Fibroblast of skin of right quadriceps (primary cell): ENCODE results near the gene NUDT3.

Experiments used
- DNase-seq: peaks from one replicate; pipeline ENCODE4 v3.0.0-alpha.2; 2013

NUDT3 gene

DNA sequence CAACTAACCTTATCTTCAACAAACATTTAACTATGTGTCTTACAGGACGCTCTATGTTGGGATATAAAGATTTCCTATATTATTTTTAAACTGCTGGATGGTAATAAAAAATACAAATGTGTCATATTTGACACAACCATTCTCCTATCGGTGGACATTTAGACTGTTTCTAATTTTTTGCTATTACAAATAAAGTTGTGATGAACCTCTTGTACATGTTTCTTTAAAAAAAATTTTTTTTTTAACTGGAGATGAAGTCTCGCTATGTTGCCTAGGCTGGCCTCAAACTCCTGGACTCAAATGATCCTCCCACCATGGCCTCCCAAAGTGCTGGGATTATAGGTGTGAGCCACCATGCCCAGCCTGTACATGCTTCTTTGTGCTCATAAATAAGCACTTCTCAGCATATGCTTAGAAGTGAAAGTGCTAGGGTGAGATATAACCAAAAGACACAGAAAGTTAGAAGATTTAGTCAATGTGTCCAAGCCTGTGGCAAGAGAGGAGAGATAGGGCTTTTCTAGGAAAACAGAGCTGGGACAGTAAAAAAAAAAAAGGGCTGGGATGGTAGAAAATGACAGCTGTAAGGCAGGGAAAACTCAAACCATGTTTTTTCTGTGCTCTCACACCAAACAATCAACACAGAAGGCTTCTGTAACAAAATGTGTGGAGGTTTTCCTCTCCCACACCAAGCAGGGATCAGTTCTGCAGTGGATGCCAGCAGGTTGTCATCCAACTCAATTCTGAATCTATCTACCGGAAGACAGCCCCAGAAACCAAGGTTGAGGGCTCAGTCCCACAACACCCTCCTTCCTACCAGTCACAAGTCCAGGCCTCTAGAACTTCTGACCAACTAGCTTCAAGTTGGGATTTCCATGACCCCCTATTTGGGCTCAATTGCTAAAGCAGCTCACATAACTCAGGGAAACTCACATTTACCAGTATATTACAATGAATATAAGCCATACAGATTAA is 73.7 kb downstream of the NUDT3 start:
- DNase-seq: no peak

DNA sequence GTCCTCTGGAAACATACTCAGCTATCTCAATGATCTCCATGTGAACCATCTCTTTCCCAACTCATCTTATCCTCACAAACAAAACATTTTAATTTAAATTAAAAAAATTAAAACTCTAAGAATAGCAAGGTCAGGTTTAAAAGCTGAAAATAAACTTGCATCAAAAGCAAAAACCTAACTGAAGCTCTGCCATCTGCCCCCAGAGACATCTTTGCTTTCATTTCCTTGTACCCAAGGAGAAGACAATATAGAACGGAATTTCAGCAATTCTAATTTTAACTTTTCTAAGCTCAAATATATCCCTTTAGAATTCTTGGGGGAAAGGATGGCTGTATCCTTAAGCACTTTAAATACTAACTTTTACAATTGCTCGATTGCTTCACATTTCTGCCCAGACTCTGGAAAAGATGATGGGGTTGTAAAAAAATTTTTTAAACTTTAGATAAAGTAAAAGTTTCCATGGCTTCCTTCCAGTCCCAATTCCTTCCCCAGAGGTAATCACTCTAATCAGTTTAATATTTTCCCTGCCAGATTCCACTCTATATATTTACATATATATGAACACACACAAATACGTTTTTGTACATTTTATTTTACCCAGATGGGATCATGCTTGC is 74.5 kb downstream of the NUDT3 start:
- peak; percentile 28 for DNase-seq

DNA sequence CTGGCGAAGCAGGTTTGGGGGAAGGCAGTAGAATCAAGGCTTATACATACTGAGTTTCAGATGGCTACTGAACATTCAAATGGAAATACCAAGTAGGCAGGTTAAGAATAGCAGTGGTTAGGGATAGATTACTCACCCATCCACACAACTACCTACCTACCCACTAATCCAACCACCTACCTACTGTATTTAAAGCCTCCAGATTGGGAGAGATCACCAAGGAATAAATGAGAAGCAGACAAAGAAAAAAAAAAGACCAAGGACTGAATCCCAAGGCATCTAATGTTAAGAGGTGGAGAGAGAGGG is 75.3 kb downstream of the NUDT3 start:
- no peak for DNase-seq

DNA sequence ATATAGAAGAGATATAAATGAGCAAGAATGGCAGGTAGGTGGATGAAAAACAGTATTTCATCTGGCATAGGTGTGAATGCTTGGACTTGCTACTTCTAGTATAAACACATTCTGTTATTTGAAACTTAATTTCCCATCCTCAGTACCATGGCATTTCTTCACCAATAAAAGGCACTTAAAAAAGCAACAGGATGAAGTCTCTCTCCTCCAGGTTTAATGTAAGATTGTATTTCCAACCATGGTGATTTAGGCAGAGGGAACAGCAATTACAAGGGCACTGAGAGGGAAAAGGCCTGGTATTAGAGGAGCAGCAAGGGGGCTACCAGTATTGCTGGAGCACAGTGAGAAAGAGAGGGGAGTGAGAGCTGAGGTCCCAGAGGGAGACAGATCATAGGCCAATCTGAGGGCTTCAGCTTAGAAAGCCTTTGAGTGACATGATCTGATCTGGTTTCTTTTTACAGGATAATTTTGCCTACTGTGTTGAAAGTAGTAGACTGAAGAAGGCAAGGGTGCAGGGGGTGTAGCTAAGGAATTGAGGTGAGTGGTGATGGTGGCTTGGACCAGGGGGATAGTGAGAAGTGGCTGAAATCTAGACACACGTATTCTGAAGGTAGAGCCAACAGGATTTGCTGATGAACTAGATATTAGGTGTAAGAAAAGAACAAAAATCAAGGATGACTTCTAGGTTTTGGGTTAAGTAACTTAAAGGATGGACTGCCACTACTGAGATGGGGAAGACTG is 75.9 kb downstream of the NUDT3 start:
- no peak for DNase-seq

DNA sequence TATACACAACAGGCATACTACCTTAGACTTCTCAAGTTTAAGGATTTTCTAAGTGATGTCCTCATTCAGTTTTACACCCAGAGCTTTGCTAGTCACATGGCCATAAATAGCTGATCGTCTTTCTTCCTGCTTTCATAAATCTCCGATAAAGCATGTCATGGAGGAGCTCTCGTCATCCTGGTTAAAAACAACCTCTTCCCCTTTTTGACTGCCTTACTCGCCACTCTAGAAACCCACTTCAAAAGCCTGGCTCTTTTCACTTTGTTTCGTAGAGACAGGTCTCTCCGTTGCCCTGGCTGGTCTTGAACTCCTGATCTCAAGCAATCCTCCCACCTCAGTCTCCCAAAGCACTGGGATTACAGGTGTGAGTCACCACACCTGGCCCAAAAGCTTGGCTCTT is 76.7 kb downstream of the NUDT3 start:
- DNase-seq: no peak

DNA sequence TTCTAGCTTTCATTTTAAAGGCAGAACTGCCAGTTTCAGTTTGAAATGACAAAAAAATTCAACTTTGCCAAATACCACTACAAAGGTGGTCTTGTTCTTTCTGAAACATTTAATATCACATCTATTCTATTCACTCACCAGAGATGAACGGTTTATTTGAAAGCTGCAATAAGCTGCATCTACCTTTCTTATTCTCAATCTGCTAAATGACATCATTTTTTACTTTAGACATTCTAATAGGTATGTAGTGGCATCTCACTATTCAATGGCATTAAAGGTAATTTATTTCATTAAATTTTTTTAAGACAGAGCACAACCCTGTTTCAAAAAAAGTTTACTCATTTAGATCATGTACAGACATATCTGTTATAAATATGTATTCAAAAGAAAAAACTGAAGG is 77.2 kb downstream of the NUDT3 start:
- no peak for DNase-seq

DNA sequence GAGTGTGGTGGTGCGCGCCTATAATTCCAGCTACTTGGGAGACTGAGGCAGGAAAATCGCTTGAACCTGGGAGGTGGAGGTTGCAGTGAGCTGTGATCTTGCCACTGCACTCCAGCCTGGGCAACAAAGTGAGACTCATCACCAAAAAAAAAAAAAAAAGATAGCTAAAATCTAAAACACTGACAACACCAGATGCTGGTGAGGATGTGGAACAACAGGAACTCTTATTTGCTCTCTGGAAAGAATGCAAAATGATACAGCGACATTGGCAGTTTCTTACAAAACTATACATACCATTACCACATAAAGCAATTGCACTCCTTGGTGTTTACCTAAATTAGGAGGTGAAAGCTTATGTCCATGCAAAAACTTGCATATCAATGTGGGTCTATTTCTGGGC is 80.2 kb downstream of the NUDT3 start:
- DNase-seq: no peak

DNA sequence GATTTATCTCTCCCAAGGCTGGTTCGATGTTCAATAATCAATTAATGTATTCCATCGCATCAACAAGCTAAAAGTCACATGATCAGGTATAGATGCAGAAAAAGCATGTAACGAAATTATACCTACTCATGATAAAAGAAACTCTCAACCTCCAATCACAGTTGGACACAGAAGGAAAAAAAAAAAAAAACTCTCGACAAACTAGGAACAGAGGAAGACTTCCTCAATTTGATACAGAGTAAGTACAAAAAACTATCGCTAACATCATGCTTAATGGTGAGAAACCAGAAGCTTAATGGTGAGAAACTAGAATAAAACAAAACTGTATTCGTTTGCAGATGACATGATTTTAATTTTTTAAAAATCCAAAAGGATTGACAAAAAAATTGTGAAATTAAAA is 81.7 kb downstream of the NUDT3 start:
- no peak for DNase-seq

DNA sequence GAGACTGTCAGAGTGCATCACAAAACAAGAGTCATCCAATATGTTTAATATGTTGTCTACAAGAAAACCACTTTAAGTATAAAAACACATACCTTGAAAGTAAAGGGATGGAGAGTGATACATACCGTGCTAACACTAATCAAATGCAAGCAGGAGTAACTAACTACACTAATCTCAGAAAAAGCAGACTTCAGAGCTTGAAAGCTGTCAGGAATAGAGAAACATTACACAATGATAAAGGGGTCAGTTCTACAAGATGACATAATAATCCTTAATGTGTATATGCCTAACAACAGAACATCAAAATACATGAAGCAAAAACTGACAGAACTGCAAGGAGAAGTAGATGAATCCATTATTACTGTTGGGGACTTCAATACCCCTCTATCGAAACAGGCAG is 84.0 kb downstream of the NUDT3 start:
- no peak for DNase-seq

DNA sequence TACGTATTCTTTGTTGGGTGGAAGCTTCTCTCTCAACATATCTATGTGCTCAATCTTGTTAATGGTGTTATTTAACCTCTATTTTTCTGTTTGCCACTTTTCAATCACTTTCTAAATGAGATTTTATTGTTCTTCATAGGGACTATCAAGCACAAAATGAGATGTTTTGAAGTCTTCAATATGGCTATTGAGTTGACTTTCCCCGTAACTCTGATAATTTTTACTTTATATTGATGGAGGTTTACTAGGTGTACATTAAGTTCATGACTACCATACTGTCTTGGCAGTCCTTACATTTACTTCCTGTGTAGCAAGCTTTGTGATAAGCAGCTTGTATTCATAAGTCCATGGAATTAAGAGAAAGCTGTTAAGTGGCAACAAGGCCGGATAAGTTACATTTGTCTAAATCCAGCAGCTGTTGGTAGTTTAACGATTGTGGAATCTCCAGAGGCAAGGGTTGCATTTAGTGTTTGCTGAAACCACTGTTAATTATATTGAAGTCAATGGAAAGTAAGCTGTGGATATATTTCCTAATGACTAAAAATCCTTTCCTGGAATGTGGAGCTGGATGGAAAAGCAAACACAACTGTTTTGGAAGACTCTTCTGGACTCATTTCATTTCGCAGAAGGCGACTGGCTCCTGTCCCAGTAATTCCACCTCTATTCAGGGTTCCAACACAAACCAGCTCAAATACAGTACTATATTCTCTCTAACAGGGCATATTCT is 86.3 kb downstream of the NUDT3 start:
- DNase-seq: peak; percentile 15

DNA sequence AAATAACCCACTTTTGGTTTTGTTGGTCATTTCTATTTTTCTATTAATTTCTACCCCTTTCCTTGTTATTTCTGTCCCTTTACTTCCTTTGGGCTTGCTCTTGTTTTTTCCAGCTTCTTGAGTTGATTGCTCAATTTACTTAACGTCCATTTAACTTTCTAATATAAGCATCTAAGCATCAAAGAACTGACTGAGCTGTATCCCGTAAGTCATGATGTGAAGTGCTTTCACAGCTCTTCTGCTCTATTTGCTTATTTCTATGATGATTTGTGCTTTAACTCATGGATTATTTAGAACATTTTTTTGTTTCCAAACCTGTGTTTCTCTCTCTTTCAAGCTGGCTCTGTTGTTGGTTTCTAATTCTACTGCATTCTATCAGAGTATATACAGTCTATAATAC is 87.0 kb downstream of the NUDT3 start:
- DNase-seq: no peak

DNA sequence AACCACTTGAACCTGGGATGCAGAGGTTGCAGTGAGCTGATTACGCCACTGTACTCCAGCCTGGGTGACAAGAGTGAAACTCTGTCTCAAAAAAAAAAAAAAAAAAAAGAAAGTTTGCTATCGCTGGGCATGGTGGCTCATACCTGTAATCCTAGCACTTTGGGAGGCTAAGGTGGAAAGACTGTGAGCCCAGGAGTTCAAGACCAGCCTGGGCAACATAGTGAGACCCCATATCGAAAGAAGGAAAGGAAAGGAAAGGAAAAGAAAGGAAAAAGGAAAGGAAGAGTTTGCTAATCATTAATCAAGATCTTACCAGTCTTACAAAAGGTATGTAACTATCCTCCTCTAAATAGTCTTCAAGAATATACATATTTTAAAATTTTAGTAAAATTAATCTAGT is 88.3 kb downstream of the NUDT3 start:
- DNase-seq: no peak

DNA sequence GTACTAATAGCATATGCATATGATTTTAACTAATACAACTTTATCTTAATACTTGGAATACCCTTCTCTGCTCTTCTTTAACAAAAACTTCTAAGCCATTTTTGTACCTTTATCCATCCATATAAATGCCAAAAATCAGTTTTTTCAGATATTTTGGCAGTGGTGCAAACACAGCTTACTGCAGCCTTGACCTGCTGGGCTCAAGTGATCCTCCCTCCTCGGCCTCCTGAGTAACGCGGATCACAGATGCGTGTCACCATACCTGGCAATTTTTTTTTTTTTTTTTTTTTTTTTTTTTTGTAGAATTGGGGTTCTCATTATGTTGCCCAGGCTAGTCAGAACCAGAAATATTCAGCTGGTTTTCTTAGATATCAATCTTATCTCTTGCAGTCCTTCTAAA is 89.5 kb downstream of the NUDT3 start:
- DNase-seq: no peak

DNA sequence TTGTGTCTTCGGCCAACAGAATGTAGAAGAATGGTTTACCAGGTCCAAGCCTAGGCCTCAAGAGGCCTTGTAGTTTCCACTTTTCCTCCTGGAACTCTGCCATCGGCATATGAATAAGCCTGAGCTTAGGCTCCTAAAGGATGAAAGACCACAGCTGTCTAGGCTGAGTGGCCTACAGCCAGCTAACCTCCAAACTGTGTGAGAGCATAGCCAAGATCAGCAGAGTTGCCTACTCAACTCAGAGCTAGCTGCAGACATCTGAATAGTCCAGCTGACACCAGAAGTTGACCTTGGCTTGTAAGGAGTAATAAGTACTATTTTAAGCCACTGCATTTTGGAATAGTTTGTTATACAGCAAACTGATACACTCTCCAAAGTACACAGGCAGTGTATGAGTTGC is 91.1 kb downstream of the NUDT3 start:
- peak; percentile 73 for DNase-seq

DNA sequence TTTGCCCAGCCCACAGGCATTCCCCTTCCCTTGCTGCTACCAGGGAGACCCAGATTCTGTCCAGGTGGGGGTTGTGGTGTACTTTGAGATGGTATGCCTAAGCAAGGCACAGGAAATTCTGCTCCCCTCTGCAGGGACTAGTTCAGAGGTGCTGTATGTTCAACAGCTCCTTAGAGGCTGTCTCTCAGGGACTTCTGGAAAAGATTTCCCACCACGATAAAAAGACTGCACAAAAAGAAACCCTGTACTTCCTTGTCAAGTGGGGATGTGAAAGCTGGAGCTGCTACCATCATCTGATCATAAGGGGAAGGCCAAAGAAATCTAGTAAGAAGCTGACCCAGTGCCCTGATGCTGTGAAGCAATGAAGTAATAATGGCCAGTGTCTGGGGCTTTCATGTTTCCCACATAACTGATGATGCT is 92.1 kb downstream of the NUDT3 start:
- no peak for DNase-seq

DNA sequence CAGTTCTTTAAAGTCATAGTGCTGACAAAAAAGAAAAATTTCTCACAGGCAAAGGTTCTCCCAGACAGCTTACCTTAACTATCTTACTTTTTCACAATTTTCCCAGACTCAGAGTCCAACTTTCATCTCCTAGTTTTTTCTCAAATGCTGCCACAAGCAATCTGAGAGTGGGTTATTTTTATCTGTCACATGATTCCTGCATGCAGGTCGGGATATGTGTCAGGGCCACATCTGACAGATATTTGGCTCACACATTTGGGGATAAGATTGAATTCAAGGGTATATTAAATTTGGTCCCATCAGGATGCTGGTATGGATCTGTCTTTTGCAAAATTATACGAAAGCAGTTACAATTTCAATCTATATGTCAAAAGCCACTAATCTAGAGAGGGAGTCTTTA is 93.5 kb downstream of the NUDT3 start:
- DNase-seq: no peak

DNA sequence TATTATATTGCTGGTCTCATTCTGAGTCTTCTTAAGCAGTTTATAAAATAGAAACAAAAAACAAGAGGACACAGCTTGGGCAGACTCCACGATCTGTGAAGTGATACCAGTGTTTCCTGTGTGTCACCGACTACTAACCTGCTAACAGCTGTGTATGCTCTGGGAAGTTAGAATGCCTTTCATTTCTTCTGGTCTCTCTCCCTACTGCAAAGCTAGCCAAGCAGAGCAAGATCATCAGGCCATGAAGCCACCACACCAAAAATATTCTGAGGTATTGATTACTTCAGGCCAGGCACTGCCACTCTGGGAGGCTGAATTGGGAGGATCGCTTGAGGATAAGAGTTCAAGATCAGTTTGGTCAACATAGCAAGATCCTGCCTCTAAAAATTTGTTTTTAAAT is 96.7 kb downstream of the NUDT3 start:
- DNase-seq: no peak

DNA sequence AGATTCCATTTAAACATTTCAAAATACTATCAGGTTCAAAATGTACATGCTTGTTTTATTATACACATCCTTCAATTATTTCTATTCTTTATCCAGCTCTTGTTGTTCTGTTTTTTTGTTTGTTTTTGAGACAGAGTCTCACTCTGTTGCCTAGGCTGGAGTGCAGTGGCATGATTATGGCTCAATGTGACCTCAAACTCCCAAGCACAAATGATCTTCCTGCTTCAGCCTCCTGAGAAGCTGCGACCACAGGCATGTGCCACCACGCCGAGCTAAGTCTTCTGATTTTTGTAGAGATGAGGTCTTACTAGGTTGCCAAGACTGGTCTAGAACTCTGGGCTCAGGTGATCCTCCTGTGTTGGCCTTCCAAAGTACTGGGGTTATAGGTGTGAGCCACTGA is 99.5 kb downstream of the NUDT3 start:
- DNase-seq: no peak

DNA sequence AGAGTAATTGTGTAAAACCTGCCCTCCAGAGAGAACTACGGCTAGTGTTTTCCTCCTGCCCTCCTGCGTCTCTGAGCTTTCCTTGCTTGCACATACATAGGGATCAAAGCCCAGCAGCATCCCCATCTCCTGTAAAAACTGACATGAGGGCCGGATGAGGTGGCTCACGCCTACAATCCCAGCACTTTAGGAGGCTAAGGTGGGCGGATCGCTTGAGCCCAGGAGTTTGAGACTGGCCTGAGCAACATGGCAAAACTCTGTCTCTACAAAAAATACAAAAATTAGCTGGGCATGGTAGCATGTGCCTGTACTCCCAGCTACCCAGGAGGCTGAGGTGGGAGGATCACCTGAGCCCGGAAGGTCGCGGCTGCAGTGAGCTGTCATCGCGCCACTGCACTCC is 103.3 kb downstream of the NUDT3 start:
- no peak for DNase-seq

DNA sequence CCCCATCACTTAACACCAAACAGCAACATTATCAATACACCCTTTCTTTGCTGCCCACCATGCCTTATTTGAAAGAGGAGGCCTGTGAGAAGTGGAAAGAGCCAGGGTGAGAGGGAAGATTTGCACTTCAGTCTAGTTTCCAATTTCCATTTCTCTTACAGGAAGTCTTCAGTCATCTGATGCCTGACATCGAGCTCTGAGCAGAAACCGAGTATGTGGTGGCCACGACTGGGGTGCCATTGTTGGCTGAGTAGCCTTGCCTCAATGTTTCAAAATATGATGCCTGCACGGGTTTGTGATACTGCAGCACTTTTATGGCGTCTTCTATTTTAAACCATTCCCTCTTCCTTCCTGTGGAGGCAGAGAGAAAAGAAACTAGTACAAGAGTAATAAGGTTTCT is 103.9 kb downstream of the NUDT3 start:
- DNase-seq: no peak

DNA sequence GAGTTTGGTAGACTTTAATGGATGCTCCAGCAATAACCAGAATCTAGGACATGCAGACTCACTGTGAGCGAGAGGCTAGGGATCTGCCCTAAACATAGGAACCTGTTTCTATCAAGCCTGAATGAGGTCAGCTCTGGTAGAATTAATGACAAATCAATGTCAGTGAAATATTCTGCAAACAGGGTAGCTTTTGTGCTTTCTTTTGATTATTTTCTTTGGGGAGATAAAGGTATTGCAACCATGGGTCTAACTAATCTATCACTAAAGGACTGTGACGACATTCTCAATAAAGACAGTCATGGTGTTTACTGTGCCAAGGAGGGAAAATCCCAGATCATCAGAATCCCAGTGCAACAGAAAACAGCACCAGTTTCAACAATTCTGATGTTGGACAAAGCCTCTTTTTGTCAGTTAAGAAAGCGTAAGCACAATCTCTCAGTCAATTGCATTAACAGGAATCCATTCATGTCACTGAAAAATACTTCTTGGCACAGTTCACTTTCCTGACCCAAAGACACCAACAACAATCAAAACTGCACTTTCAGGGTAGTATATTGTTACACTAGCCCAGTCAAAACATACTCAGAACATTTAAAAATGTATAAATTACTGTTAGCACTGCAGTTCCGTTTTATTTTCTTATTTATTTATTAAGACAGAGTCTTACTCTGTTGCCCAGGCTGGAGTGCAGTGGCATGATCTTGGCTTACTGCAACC is 106.9 kb downstream of the NUDT3 start:
- no peak for DNase-seq

DNA sequence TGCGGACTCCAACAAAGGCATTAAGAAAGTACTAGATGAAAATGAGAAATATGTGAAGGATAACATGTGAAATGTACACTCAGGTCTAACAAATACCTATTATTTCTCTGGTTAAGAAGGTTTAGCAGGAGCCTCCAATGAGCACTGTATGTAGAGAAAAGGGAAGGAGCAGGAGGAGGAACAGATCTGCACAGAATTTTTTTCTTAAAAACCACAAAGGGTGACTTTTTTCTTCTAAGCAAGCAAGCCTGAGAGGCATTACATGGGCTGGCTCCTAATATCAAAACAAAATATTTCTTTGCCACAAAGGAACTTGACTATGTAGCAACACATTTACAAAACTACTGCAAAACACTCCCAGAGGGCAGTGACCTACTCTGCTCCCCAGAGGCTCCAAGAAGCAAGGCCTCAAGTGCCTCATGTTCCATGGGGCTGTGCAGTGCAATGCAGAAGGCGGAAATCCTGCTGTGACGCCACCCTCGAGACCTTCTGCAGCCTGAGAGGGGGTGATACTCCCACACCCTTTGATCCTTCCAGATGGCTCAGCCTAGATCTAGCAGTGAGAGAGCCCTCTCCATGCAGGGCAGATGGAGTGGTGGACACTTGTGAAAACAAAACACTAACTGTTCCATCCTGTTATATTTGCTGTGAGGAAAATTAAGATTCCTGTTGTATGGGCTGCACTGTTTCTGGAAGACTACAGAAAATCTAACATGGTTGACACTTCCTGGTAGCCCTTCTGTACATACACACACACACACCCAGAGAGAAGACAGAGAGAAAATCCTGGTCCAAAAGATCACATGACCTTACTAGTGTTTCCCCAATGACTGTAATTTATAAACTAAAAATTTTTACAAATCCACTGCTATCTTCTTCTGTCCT is 107.7 kb downstream of the NUDT3 start:
- DNase-seq: peak; percentile 44
